Fibroblast of lung (primary cell): Measurements from ENCODE around the gene INF2. TPM values are rescaled to one million over a fixed set of nuclear protein-coding genes. Genes with fewer than 3 reads are reported as not detected.

ENCODE experiments used
- DNase-seq, 2 donors: peaks; one replicate each; pipeline versions ENCODE4 v3.0.0 to v3.0.0-alpha.2; 2010; ENCODE audit warnings: low read depth in 2 of 2
- H2AFZ ChIP-seq: 2 replicates; pipeline ENCODE4 v1.5.1; 2012; ENCODE audit warnings: low read length, control low read depth, inconsistent platforms
- H3K27ac ChIP-seq: 2 replicates; pipeline ENCODE4 v1.5.1; 2011; ENCODE audit warnings: low read length, control low read depth; ENCODE audit not compliant: insufficient read depth
- H3K27me3 ChIP-seq: 2 replicates; pipeline ENCODE4 v1.5.1; 2011; ENCODE audit warnings: mild to moderate bottlenecking, low read length; ENCODE audit not compliant: control insufficient read depth, insufficient read depth
- H3K36me3 ChIP-seq: 2 replicates; pipeline ENCODE4 v1.5.1; 2011; ENCODE audit warnings: low read length; ENCODE audit not compliant: control insufficient read depth, insufficient read depth
- H3K4me1 ChIP-seq: 2 replicates; pipeline ENCODE4 v1.5.1; 2011; ENCODE audit warnings: low read length; ENCODE audit not compliant: control insufficient read depth, insufficient read depth; ENCODE audit errors: extremely low read depth
- H3K4me2 ChIP-seq: 2 replicates; pipeline ENCODE4 v1.5.1; 2011; ENCODE audit warnings: low read length, control low read depth; ENCODE audit not compliant: insufficient read depth; ENCODE audit errors: extremely low read depth
- H3K4me3 ChIP-seq, 4 experiments: fragments of 200-600 bp in 1 of 4; sonication (generic) in 1 of 4; replicated peaks in 1 of 4; 2 replicates each; pipeline ENCODE4 v1.5.1; 2011 to 2016; ENCODE audit warnings: low read length in 4 of 4, low read depth in 3 of 4, mild to moderate bottlenecking in 3 of 4, control low read depth in 2 of 4, inconsistent platforms in 1 of 4, mixed read lengths in 1 of 4; ENCODE audit not compliant: insufficient read depth in 1 of 4; ENCODE audit errors: control extremely low read depth in 1 of 4
- H3K79me2 ChIP-seq: 2 replicates; pipeline ENCODE4 v1.5.1; 2012; ENCODE audit warnings: mild to moderate bottlenecking, low read length, inconsistent platforms; ENCODE audit not compliant: control insufficient read depth, insufficient read depth
- H3K9ac ChIP-seq: 2 replicates; pipeline ENCODE4 v1.5.1; 2011; ENCODE audit warnings: mild to moderate bottlenecking, low read length, control low read depth; ENCODE audit not compliant: insufficient read depth
- H3K9me3 ChIP-seq: 2 replicates; pipeline ENCODE4 v1.5.1; 2012; ENCODE audit warnings: low read depth, low read length; ENCODE audit not compliant: control insufficient read depth, insufficient read depth
- H4K20me1 ChIP-seq: 2 replicates; pipeline ENCODE4 v1.5.1; 2011; ENCODE audit warnings: low read length; ENCODE audit not compliant: control insufficient read depth, insufficient read depth; ENCODE audit errors: extremely low read depth
- EZH2 ChIP-seq: IDR thresholded peaks from 2 replicates; pipeline ENCODE4 v1.5.1; 2012; ENCODE audit warnings: low read length, control low read depth, mild to moderate bottlenecking; ENCODE audit errors: missing control alignments
- polyA plus RNA-seq, 2 donors: library from polyadenylated mRNA; depleted of rRNA in 1 of 2; stranded (reverse) in 1 of 2; unstranded in 1 of 2; fragments of >200 nt; gene quantifications; 2 replicates each; pipeline ENCODE4 v1.2.1, GENCODE V29; 2011 to 2012; ENCODE audit warnings: missing spikeins in 1 of 2
- total RNA-seq: library from RNA; depleted of rRNA; stranded (reverse); fragments of >200 nt; gene quantifications from 2 replicates; pipeline ENCODE4 v1.2.1, GENCODE V29; 2014
- TF ChIP-seq, protein P1 (sequence below), 2 donors: IDR thresholded peaks in 1 of 2; conservative IDR thresholded peaks in 1 of 2; 1 replicate in 1 of 2; 2 replicates in 1 of 2; pipeline ENCODE4 v1.5.1; 2011 to 2012; ENCODE audit warnings: low read length in 2 of 2, control low read depth in 1 of 2, inconsistent platforms in 1 of 2, low read depth in 1 of 2, mild to moderate bottlenecking in 1 of 2

The INF2 gene
- total and polyA plus RNA-seq, 2 donors (not counting 1 experiment from before 2014, with no cell fraction given): 19.8 to 50.9 TPM

DNA sequence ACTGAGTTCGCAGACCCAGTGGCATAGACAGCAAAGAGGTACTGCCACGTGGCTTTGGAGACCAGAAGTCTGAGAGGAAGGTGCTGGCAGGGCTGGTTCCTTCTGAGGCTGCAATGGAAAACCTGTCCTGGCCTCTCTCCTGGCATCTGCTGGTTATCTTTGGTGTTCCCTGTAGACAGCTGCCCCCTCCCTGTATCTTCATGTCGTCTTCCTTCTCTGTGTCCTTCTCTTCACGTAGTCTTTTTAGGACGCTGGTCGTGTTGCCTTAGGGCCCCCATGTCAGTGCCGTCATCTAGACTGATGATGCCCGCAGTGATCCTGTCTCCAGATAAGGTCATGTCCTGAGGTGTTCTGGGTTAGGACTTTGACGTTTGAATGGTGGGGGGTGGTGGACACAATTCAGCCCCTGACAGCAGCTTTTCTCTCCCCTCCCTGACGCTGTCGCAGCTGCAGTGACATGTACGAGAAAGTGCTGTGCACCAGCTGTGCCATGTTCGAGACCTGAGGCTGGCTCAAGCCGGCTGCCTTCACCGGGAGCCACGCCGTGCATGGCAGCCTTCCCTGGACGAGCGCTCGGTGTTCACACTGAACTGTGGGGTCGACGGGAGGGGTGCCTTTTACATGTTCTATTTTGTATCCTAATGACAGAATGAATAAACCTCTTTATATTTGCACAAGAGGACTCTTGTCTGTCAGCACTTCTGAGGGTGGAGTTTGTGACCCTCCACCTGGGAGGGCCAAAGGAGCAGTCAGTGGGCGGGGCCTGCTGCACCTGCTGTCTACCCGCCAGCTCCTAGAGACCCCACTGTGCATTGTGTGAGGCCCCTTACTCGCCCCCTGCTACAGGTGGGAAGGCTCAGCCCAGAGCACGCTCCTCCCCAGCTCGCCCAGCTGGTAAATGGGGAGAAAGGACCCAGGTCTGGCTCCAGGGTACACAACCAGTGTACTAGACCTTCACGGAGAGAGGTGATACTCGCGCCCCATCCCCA lies 69.9 kb downstream of the INF2 start:
- no peak for DNase-seq
- no peaks in the 10 kb centered on the region for H3K27me3 ChIP-seq
- H3K9ac ChIP-seq: no peak overlapping the region
- no peak overlapping the region for H3K27ac ChIP-seq
- TF ChIP-seq EZH2: no peak
- TF ChIP-seq, protein P1, sequence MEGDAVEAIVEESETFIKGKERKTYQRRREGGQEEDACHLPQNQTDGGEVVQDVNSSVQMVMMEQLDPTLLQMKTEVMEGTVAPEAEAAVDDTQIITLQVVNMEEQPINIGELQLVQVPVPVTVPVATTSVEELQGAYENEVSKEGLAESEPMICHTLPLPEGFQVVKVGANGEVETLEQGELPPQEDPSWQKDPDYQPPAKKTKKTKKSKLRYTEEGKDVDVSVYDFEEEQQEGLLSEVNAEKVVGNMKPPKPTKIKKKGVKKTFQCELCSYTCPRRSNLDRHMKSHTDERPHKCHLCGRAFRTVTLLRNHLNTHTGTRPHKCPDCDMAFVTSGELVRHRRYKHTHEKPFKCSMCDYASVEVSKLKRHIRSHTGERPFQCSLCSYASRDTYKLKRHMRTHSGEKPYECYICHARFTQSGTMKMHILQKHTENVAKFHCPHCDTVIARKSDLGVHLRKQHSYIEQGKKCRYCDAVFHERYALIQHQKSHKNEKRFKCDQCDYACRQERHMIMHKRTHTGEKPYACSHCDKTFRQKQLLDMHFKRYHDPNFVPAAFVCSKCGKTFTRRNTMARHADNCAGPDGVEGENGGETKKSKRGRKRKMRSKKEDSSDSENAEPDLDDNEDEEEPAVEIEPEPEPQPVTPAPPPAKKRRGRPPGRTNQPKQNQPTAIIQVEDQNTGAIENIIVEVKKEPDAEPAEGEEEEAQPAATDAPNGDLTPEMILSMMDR (conservative IDR thresholded peaks at IDR 0.05 in 1 of 2, IDR thresholded peaks at IDR 0.05 in 1 of 2; ENCODE audit: low read depth in 1 of 2, low read length in 2 of 2): no peak
- H3K4me1 ChIP-seq: peaks cover 2% of the 10 kb centered on the region
- H3K4me2 ChIP-seq: no peak overlapping the region
- no peak overlapping the region for H2AFZ ChIP-seq
- peaks cover 30% of the 10 kb centered on the region for H3K79me2 ChIP-seq
- H3K36me3 ChIP-seq: peaks cover 29% of the 10 kb centered on the region
- no peak overlapping the region for H3K4me3 ChIP-seq
- no peaks in the 10 kb centered on the region for H4K20me1 ChIP-seq
- H3K9me3 ChIP-seq: no peaks in the 10 kb centered on the region

- Histone ChIP-seq H3K27me3 (no peaks in the 10 kb centered on the region), H3K9ac (no peak overlapping the region), H3K9me3 (no peaks in the 10 kb centered on the region), H3K4me1 (peaks cover 2% of the 10 kb centered on the region), H4K20me1 (no peaks in the 10 kb centered on the region), H3K79me2 (no peaks in the 10 kb centered on the region), H3K4me2 (no peak overlapping the region), H3K36me3 (peaks cover 3% of the 10 kb centered on the region), H3K27ac (no peak overlapping the region), H2AFZ (no peak overlapping the region), H3K4me3 (no peak overlapping the region)
- DNase-seq: no peak
- TF ChIP-seq, protein P1 (conservative IDR thresholded peaks at IDR 0.05 in 1 of 2, IDR thresholded peaks at IDR 0.05 in 1 of 2; ENCODE audit: low read depth in 1 of 2, low read length in 2 of 2): no peak
- TF ChIP-seq EZH2: no peak
Observed at GRCh38 chr14:104765517-104765916, 76.1 kb downstream of the INF2 start.

- H3K4me2 ChIP-seq: no peak overlapping the region
- no peaks in the 10 kb centered on the region for H3K27me3 ChIP-seq
- H3K27ac ChIP-seq: no peak overlapping the region
- no peaks in the 10 kb centered on the region for H3K9me3 ChIP-seq
- H3K4me3 ChIP-seq: no peak overlapping the region
- DNase-seq: no peak
- H3K79me2 ChIP-seq: no peaks in the 10 kb centered on the region
- no peak overlapping the region for H3K9ac ChIP-seq
- no peaks in the 10 kb centered on the region for H4K20me1 ChIP-seq
- H3K4me1 ChIP-seq: peaks cover 2% of the 10 kb centered on the region
- H2AFZ ChIP-seq: no peak overlapping the region
- TF ChIP-seq EZH2: no peak
- TF ChIP-seq, protein P1 (conservative IDR thresholded peaks at IDR 0.05 in 1 of 2, IDR thresholded peaks at IDR 0.05 in 1 of 2; ENCODE audit: low read depth in 1 of 2, low read length in 2 of 2): no peak
- H3K36me3 ChIP-seq: peaks cover 8% of the 10 kb centered on the region
Observed at GRCh38 chr14:104766256-104766862, 76.9 kb downstream of the INF2 start.
